OCI-LY1 (cell line): ENCODE measurements around the gene CRISP1.

Experiments
- H2AFZ ChIP-seq: fragments of 200-600 bp; sonication (generic), shearing (Covaris generic); 2 replicates; pipeline ENCODE4 v1.6.0; 2014; ENCODE audit warnings: antibody characterized with exemption, mild to moderate bottlenecking, low read length
- H3F3A ChIP-seq: fragments of 200-600 bp; sonication (generic), shearing (Covaris generic); 2 replicates; pipeline ENCODE4 v1.6.0; 2014; ENCODE audit warnings: mild to moderate bottlenecking, antibody characterized with exemption, low read length, moderate library complexity; ENCODE audit not compliant: insufficient read depth
- H3K27ac ChIP-seq: fragments of 200-600 bp; sonication (generic); 2 replicates; pipeline ENCODE4 v1.5.1; 2014; ENCODE audit warnings: low read length, mixed run types, mild to moderate bottlenecking, low read depth; ENCODE audit not compliant: poor library complexity, severe bottlenecking
- H3K27me3 ChIP-seq: fragments of 200-600 bp; sonication (generic); 2 replicates; pipeline ENCODE4 v1.6.0; 2014; ENCODE audit warnings: antibody characterized with exemption, mild to moderate bottlenecking, low read length, moderate library complexity; ENCODE audit not compliant: insufficient read depth
- H3K36me3 ChIP-seq: fragments of 200-600 bp; sonication (generic); 2 replicates; pipeline ENCODE4 v1.6.1; 2014; ENCODE audit warnings: mild to moderate bottlenecking, antibody characterized with exemption, low read length, moderate library complexity, mixed read lengths; ENCODE audit not compliant: insufficient read depth
- H3K4me1 ChIP-seq: fragments of 200-600 bp; sonication (generic); 2 replicates; pipeline ENCODE4 v1.5.1; 2014; ENCODE audit warnings: mild to moderate bottlenecking, low read length, moderate library complexity; ENCODE audit not compliant: insufficient read depth, severe bottlenecking
- H3K4me2 ChIP-seq: fragments of 200-600 bp; sonication (generic), shearing (Covaris generic); 2 replicates; pipeline ENCODE4 v1.6.1; 2014; ENCODE audit warnings: low read length
- H3K4me3 ChIP-seq: fragments of 200-600 bp; sonication (generic); 2 replicates; pipeline ENCODE4 v1.5.1; 2014; ENCODE audit warnings: low read length, low read depth, mild to moderate bottlenecking, mixed read lengths; ENCODE audit not compliant: poor library complexity, severe bottlenecking
- H3K79me2 ChIP-seq: fragments of 200-600 bp; shearing (Covaris generic); 2 replicates; pipeline ENCODE4 v1.6.1; 2016; ENCODE audit warnings: mixed run types, low read length, mixed read lengths; ENCODE audit not compliant: insufficient read depth
- H3K9ac ChIP-seq: fragments of 200-600 bp; sonication (generic), shearing (Covaris generic); 2 replicates; pipeline ENCODE4 v1.6.1; 2014; ENCODE audit warnings: mild to moderate bottlenecking, low read length, mixed read lengths
- H3K9me2 ChIP-seq: fragments of 200-600 bp; sonication (generic), shearing (Covaris generic); 2 replicates; pipeline ENCODE4 v1.6.1; 2014; ENCODE audit warnings: low read depth, mild to moderate bottlenecking, low read length, mixed read lengths
- H3K9me3 ChIP-seq: fragments of 200-600 bp; shearing (Covaris generic); 2 replicates; pipeline ENCODE4 v1.6.1; 2014; ENCODE audit warnings: low read length, mixed read lengths
- H4K20me1 ChIP-seq: fragments of 200-600 bp; sonication (generic), shearing (Covaris generic); 2 replicates; pipeline ENCODE4 v1.6.0; 2016; ENCODE audit warnings: mild to moderate bottlenecking, low read length; ENCODE audit not compliant: insufficient read depth
- EZH2 ChIP-seq: fragments of 200-600 bp; sonication (generic), shearing (Covaris generic); IDR thresholded peaks from 2 replicates; pipeline ENCODE4 v1.8.0; 2017; ENCODE audit warnings: borderline replicate concordance, mixed run types, mild to moderate bottlenecking, antibody characterized with exemption, low read length, moderate library complexity, mixed read lengths
- TF ChIP-seq, protein P1 (sequence below): fragments of 200-600 bp; sonication (generic), shearing (Covaris generic); IDR thresholded peaks from 2 replicates; pipeline ENCODE4 v1.5.1; 2017; ENCODE audit warnings: mild to moderate bottlenecking, antibody characterized with exemption, low read length, moderate library complexity, mixed read lengths

Gene CRISP1

DNA sequence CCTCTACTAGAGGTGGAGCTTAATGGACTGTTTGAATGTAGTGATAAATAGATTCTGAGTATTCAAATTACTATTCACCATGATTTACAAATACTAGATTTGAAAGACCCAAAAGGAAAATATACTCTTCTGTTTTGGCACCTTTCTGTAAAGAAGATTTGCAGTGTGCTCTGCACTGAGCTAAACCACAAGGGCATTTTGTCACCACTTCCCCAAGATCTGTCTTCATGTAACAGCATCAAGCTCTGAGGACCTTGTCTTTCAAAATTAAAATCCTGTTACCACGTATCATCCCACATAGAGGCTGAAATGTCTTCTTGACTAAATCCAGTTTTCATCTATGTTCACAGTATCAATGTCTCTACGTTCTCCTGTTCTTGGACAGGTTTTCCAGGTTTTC, 76.0 kb downstream of the CRISP1 start:
- H2AFZ ChIP-seq: no peak overlapping the region
- H3K27ac ChIP-seq: no peak overlapping the region
- no peaks in the 10 kb centered on the region for H3K27me3 ChIP-seq
- no peaks in the 10 kb centered on the region for H4K20me1 ChIP-seq
- no peaks in the 10 kb centered on the region for H3K36me3 ChIP-seq
- H3K4me1 ChIP-seq: no peaks in the 10 kb centered on the region
- no peak for TF ChIP-seq EZH2
- no peaks in the 10 kb centered on the region for H3K9me2 ChIP-seq
- H3K4me3 ChIP-seq: no peak overlapping the region
- H3K4me2 ChIP-seq: no peak overlapping the region
- H3K79me2 ChIP-seq: no peaks in the 10 kb centered on the region
- no peak overlapping the region for H3K9ac ChIP-seq
- H3F3A ChIP-seq: no peaks in the 10 kb centered on the region
- no peaks in the 10 kb centered on the region for H3K9me3 ChIP-seq

DNA sequence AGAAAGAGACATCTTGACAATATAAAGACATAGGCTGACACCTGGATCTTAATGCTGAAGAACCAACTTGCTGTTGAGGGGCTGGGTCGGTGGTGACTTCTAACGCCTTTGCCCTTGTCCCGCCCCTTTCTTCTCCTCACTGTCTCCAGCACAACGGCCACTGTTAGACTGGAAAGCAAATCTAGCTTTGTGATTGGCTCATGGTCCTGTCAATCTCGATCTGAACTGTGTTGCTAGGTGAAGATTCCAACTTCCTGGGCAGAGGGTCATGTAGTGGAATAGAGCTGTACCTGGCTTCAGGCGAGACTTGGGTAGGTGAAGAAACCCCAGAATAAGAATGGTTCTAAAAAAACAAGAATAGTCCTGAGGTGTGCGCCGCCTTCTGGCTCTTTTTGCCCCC, 79.2 kb downstream of the CRISP1 start, which contains the start of gene PGK2:
Gene PGK2 (minus strand): TSS at position 110 of the 400 bp plus-strand sequence. CDS start 98 bp downstream, at position 12.
- no peak for TF ChIP-seq EZH2
- TF ChIP-seq, protein P1, sequence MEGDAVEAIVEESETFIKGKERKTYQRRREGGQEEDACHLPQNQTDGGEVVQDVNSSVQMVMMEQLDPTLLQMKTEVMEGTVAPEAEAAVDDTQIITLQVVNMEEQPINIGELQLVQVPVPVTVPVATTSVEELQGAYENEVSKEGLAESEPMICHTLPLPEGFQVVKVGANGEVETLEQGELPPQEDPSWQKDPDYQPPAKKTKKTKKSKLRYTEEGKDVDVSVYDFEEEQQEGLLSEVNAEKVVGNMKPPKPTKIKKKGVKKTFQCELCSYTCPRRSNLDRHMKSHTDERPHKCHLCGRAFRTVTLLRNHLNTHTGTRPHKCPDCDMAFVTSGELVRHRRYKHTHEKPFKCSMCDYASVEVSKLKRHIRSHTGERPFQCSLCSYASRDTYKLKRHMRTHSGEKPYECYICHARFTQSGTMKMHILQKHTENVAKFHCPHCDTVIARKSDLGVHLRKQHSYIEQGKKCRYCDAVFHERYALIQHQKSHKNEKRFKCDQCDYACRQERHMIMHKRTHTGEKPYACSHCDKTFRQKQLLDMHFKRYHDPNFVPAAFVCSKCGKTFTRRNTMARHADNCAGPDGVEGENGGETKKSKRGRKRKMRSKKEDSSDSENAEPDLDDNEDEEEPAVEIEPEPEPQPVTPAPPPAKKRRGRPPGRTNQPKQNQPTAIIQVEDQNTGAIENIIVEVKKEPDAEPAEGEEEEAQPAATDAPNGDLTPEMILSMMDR: no peak
- Histone ChIP-seq H3K9me3 (no peaks in the 10 kb centered on the region), H3K36me3 (no peaks in the 10 kb centered on the region), H3K79me2 (no peaks in the 10 kb centered on the region), H3K9ac (no peak within 1 kb of the TSS), H2AFZ (no peak within 1 kb of the TSS), H3K4me3 (no peak within 1 kb of the TSS), H3K9me2 (no peaks in the 10 kb centered on the region), H3K27ac (no peak within 1 kb of the TSS), H4K20me1 (no peaks in the 10 kb centered on the region), H3K4me1 (no peaks in the 10 kb centered on the region), H3F3A (no peaks in the 10 kb centered on the region), H3K27me3 (no peaks in the 10 kb centered on the region), H3K4me2 (no peak within 1 kb of the TSS)

DNA sequence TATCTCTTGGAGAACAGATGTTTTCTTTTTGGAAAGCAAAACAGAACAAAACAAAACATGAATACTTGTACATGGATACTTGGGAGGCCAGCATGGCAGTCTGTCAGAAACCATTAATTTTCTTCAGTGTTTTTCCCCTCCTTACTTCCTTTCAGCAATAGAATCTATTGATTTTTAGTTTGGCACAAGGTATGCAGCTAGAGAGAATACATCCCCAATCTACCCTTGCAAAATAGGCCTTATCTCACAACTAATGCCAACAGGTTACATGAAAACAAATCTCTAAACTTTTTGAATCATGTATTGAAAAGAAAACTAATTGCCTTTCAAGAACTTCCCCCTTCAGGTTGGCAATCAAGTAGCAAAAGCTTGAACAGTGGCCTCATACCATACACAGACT, 82.1 kb downstream of the CRISP1 start:
- no peak overlapping the region for H3K27ac ChIP-seq
- no peak overlapping the region for H3K9ac ChIP-seq
- H3K9me3 ChIP-seq: no peaks in the 10 kb centered on the region
- H3K9me2 ChIP-seq: no peaks in the 10 kb centered on the region
- H3K27me3 ChIP-seq: no peaks in the 10 kb centered on the region
- no peaks in the 10 kb centered on the region for H3K79me2 ChIP-seq
- no peaks in the 10 kb centered on the region for H4K20me1 ChIP-seq
- H3K4me1 ChIP-seq: no peaks in the 10 kb centered on the region
- H3F3A ChIP-seq: no peaks in the 10 kb centered on the region
- H3K4me2 ChIP-seq: no peak overlapping the region
- no peak overlapping the region for H2AFZ ChIP-seq
- TF ChIP-seq, protein P1: no peak
- no peak for TF ChIP-seq EZH2
- H3K4me3 ChIP-seq: no peak overlapping the region
- no peaks in the 10 kb centered on the region for H3K36me3 ChIP-seq
